ENCODE data around the gene METTL17.
"Not testable (repeated sequence)": the region's sequence is repeated elsewhere in the genome, so short reads cannot be mapped to it uniquely, and the experiment has no call there.

Gene METTL17, protein sequence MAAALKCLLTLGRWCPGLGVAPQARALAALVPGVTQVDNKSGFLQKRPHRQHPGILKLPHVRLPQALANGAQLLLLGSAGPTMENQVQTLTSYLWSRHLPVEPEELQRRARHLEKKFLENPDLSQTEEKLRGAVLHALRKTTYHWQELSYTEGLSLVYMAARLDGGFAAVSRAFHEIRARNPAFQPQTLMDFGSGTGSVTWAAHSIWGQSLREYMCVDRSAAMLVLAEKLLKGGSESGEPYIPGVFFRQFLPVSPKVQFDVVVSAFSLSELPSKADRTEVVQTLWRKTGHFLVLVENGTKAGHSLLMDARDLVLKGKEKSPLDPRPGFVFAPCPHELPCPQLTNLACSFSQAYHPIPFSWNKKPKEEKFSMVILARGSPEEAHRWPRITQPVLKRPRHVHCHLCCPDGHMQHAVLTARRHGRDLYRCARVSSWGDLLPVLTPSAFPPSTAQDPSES

DNA sequence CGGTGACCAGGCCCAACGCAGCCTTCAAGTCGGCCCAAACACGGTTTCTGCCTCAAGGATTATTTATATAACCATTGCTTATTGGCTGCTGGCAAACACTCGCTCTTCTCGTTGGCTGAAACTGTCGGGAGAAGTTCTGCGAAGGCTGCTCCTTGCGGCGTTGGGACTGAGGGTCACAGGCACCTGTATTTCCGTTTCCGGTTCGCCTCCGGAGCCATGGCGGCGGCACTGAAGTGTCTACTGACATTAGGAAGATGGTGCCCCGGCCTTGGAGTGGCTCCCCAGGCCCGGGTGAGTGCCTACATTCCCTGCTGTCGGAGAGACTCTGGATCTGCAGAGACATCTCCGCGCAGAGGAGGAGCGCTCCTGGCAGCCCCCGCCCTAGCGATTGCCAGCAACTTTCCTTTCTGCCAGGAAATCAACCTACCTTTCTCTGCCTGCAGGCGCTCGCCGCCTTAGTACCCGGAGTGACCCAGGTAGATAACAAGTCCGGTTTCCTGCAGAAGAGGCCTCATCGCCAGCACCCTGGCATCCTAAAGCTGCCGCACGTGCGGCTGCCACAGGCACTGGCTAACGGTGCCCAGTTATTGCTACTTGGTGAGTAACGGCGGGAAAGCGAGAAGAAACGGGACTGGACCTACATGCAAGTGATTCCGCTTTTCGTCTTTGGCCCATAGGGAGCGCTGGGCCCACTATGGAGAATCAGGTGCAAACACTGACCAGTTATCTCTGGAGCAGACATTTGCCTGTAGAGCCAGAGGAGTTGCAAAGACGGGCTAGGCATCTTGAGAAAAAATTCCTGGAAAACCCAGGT is at the start of gene METTL17:
Gene METTL17 (plus strand): TSS at position 194 of the 814 bp plus-strand sequence. CDS start 23 bp downstream, at position 217.
- TF ChIP-seq JUND (IDR thresholded peaks at IDR 0.05; ENCODE audit: low read depth) = no peak
- in situ Hi-C loops (cut with HindIII; ENCODE audit: low pct_unique_long_range_greater_than_20kb, low sequenced_read_pairs) = no loop called here
- DNase-seq (ENCODE audit: low read depth in 1 of 2, low spot score in 1 of 2) = peak; percentile 64 to 96

DNA sequence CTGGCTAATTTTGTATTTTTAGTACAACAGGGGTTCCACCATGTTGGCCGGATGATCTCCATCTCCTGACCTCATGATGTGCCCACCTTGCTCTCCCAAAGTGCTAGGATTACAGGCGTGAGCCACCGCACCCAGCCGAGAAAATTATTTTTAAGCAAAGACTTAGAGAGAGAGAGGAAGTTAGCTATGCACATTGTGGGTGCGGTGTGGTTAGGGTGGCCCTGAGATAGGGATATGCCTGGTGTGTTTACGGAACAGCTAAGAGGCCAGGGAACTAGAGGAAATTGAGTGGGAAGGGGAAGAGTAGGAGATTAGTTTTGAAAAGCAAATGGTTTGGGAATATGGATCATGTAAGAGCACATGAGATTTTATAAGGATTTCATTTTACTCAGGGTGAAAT is 44.6 kb upstream of the METTL17 start:
- DNase-seq (ENCODE audit: low read depth in 1 of 2, low spot score in 1 of 2); in situ Hi-C loops (cut with HindIII; ENCODE audit: low pct_unique_long_range_greater_than_20kb, low sequenced_read_pairs): not testable (repeated sequence)

DNA sequence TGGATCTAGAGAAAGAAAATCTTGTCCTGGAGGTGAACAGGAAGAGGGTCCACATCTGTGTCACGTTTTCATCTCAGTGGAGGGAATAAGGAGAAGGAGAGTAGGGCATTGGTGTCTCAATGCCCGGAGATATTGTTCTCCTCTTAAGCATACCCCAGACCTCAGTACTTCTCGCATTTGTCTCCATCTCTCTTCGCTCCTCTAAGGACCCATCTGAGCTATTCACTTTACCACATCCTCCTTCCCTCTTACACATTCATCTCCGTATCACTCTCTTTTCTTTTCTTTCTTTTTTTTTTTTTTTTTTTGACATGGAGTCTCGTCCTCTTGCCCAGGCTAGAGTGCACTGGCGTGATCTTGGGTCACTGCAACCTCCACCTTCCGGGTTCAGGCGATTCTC is 43.1 kb upstream of the METTL17 start:
- DNase-seq (ENCODE audit: low read depth in 1 of 2, low spot score in 1 of 2); in situ Hi-C loops (cut with HindIII; ENCODE audit: low pct_unique_long_range_greater_than_20kb, low sequenced_read_pairs): not testable (repeated sequence)

DNA sequence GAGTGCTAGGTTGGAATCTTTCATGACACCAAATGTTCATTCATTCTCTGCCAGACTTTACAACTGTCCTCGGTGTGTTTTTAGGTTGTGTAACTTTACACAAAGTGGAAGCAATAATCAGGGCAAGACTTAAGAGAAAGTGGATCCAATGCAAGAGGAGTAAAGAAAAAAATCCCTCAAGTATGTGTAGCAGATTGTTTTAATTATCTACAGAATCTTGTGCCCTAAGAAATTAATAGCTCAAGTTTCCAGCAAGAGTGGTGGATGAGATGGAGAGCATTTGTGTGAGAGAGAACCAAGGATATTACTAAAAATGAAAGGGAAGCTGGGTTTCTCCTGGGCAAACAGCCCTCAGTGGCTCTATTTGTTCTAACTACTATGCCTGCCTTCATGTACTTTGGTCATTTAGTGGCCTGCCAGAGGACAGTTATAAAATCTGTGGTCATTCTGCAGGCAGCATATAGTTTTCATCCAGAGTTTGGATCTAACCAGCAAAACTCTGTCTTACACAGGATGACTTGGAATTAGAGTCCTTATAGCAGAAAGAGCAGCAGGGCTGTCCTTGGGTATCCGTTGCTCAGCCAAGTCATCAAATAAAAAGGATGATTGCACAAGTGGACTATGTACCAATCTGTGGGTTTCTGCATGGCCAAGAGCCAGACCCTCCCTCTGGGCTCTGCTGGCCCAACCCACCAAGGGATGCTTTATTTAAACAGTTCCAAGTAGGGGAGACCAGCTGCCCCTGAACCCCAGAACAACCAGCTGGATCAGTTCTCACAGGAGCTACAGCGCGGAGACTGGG is 34.8 kb upstream of the METTL17 start, which contains the start of gene RNASE2:
Gene RNASE2 (plus strand): TSS at position 752 of the 802 bp plus-strand sequence. CDS start 285 bp downstream, outside the sequence.
- DNase-seq (ENCODE audit: low read depth in 1 of 2, low spot score in 1 of 2); in situ Hi-C loops (cut with HindIII; ENCODE audit: low pct_unique_long_range_greater_than_20kb, low sequenced_read_pairs): not testable (repeated sequence)

DNA sequence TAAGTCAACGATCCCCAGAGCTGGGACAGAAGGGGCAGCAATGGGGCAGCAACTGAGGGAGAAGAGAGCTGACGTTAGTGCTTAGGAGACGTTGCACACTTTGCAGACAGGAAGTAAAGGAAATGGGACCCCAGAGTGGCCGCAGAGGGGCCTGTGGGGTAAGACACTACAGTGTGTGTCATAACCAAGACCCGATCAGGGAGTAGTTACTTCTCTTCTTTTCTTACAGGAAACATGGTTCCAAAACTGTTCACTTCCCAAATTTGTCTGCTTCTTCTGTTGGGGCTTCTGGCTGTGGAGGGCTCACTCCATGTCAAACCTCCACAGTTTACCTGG is 34.3 kb upstream of the METTL17 start:
- DNase-seq (ENCODE audit: low read depth in 1 of 2, low spot score in 1 of 2); in situ Hi-C loops (cut with HindIII; ENCODE audit: low pct_unique_long_range_greater_than_20kb, low sequenced_read_pairs): not testable (repeated sequence)

DNA sequence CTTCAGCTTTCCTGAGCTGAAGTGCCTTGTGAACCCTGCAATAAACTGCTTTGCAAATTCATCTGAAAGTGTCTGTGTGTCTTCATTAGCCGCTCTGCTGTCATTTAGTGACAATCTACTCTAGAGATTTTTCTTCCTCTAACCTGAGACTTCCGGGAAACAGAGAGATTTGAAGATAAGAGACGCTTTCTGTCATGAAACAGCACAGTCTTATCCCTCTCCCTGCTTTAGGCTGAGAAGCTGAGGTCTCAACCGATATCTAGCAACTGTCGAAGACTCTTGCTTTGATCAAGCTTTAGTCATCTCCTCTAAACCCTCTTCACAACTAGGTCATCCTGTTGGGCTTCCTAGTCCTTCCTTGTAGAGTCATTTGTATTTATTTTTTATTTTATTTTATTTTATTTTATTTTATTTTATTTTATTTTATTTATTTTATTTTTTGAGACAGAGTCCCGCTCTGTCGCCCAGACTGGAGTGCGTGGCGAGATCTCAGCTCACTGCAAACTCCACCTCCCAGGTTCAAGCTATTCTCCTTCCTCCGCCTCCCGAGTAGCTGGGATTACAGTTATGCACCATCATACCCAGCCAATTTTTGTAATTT is 33.3 kb upstream of the METTL17 start:
- no peak for DNase-seq (ENCODE audit: low read depth in 1 of 2, low spot score in 1 of 2)
- no peak for TF ChIP-seq JUND (IDR thresholded peaks at IDR 0.05; ENCODE audit: low read depth)
- in situ Hi-C loops (cut with HindIII; ENCODE audit: low pct_unique_long_range_greater_than_20kb, low sequenced_read_pairs) = no loop called here

DNA sequence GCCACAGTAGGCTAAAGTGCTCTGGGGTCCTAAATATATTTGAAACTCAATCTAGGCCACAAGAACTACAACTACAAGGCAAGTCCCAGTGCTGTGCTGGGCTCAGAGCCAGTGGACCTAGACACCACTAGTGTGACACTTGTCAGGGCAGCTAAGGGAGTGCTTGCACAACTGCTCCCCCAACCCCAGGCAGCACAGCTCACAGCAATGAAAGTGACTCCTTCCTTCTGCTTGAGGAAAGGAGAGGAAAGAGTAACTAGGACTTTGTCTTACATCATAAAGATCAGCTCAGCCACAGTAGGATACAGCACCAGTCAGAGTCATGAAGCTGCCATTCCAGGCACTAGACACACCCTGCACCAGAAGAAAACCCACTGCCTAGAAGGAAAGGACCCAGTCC is 30.8 kb upstream of the METTL17 start:
- in situ Hi-C loops (cut with HindIII; ENCODE audit: low pct_unique_long_range_greater_than_20kb, low sequenced_read_pairs); DNase-seq (ENCODE audit: low read depth in 1 of 2, low spot score in 1 of 2): not testable (repeated sequence)

DNA sequence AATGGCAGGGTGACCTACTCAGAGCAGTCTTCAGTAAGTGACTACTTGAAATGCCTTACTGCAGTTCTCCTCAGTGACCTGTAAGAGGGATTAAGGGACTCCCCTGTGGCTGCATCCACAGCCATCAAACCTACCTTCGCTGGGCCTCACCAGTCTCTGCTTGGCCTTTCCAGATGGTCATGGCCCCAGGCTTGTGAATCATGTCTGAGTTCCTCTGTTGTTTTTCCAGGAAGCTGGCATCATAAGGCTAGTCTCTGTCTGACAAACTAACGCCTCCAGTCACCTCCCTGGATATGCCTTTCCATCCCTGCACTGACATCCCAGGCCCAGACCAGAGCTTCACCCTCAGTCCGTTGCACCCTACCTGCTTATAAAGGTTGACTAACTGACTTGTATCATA is 20.4 kb upstream of the METTL17 start:
- in situ Hi-C loops (cut with HindIII; ENCODE audit: low pct_unique_long_range_greater_than_20kb, low sequenced_read_pairs) = no loop called here
- no peak for TF ChIP-seq JUND (IDR thresholded peaks at IDR 0.05; ENCODE audit: low read depth)
- DNase-seq (ENCODE audit: low read depth in 1 of 2, low spot score in 1 of 2) = no peak

DNA sequence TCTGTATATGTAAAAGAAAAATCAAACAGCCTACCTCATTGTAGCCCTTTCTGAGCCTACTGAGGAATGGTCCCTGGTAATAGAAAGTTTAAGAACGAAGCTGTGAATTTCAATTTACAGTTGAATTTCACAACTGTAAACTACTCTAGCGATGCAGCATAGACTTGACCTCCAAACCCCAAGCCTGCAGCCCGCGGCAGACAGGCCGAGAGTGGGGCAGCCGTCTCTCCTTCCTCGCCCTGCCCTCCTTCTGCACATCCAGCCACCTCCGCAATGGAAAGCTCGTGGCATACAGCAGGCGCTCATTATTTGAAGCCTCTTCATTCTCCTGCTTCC is 19.2 kb upstream of the METTL17 start:
- no peak for DNase-seq (ENCODE audit: low read depth in 1 of 2, low spot score in 1 of 2)
- TF ChIP-seq JUND (IDR thresholded peaks at IDR 0.05; ENCODE audit: low read depth) = no peak
- in situ Hi-C loops (cut with HindIII; ENCODE audit: low pct_unique_long_range_greater_than_20kb, low sequenced_read_pairs) = no loop called here

DNA sequence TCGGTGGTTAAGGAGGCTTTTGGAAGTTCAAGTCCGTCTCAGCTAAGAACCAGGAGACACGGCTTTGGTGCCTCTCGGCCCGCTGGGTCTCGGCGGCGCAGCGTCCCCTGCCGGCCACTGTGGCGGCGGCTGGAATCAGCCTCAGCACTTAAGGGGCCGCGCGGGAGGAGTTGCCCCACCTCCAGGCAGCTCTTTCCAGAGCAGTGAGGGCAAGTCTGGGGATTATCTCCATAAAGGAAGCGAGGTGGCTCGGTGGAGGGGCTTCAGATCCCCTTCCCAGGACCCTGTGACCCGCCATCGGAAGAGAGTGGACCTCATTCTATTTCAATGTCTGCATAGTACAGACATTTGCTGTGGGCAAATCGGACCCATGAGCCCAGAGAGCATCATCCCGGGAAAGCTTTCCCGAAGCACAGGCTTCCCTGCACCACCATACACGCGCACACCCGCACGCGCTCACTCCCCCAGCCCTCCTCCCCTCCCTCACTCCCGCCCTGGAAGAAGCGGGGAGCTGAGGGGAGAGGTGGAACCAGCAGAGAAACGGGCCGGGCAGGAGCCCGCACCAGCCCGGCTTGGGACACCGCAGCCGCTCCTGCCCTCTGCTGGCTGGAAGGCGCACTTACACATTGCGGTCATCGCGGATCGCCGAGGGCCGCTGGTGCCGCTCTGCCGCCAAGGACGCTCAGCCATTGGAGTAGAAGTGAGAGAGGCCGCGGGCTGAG is 18.6 kb upstream of the METTL17 start:
- no peak for TF ChIP-seq JUND (IDR thresholded peaks at IDR 0.05; ENCODE audit: low read depth)
- in situ Hi-C loops (cut with HindIII; ENCODE audit: low pct_unique_long_range_greater_than_20kb, low sequenced_read_pairs) = no loop called here
- peak; percentile 65 to 89 for DNase-seq (ENCODE audit: low read depth in 1 of 2, low spot score in 1 of 2)

DNA sequence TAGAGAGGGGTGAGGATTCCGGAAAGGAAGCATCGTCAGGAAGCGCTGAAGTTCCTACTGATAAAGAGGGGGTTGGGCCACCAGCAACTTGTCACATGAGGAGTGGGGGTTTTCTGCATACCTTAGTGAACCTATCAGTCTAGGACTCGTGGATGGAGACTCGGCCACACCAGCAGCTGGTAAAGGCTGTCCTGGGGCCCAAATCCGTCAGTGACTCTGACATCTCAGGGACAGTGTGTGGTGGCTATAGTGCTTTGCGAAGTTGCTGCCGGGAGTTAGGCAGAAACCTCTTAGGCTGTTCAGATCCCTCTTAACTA is 18.1 kb upstream of the METTL17 start:
- in situ Hi-C loops (cut with HindIII; ENCODE audit: low pct_unique_long_range_greater_than_20kb, low sequenced_read_pairs) = no loop called here
- no peak for TF ChIP-seq JUND (IDR thresholded peaks at IDR 0.05; ENCODE audit: low read depth)
- no peak for DNase-seq (ENCODE audit: low read depth in 1 of 2, low spot score in 1 of 2)

DNA sequence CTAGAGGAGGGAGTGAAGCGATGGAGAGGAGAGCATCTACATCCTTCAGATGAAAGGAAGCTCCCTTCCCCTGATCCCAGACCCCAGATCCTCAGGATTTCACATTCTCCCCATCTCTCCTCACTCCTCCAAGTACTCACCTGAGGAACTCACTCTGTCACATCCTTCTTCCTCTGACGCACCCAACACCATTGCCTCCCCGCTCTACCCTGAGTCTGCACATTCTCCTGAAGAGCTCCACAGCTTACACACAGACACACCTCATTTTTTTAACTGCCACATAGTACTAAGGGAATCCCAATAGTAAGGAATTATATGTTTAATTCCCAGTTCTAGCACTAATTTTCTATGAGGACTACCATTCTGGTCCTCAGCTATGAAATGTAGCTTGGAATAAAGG is 16.3 kb upstream of the METTL17 start:
- no peak for DNase-seq (ENCODE audit: low read depth in 1 of 2, low spot score in 1 of 2)
- TF ChIP-seq JUND (IDR thresholded peaks at IDR 0.05; ENCODE audit: low read depth) = no peak

More for the DNA sequence above, 16.3 kb upstream of the METTL17 start:
- in situ Hi-C loops (cut with HindIII; ENCODE audit: low pct_unique_long_range_greater_than_20kb, low sequenced_read_pairs) = no loop called here
